Prostate gland (tissue), 2 donors: ENCODE data around the gene UCN2.

ENCODE experiments used
- POLR2A ChIP-seq: fragments of 450-650 bp; IDR thresholded peaks from one replicate; pipeline ENCODE4 v1.6.1; 2016; ENCODE audit warnings: antibody characterized with exemption, mild to moderate bottlenecking
- POLR2AphosphoS5 ChIP-seq: sonication (generic); formaldehyde crosslinking; IDR thresholded peaks from one replicate; pipeline ENCODE4 v1.6.1; 2017; ENCODE audit warnings: antibody characterized with exemption
- TF ChIP-seq, protein P1 (sequence below), 4 experiments: fragments of 200-600 bp in 2 of 4; fragments of 450-650 bp in 2 of 4; sonication (generic) in 2 of 4; IDR thresholded peaks; 1 replicate in 3 of 4; 2 replicates in 1 of 4; pipeline ENCODE4 v1.5.1; 2016 to 2019; ENCODE audit warnings: antibody characterized with exemption in 4 of 4, mild to moderate bottlenecking in 2 of 4, moderate library complexity in 2 of 4

DNA sequence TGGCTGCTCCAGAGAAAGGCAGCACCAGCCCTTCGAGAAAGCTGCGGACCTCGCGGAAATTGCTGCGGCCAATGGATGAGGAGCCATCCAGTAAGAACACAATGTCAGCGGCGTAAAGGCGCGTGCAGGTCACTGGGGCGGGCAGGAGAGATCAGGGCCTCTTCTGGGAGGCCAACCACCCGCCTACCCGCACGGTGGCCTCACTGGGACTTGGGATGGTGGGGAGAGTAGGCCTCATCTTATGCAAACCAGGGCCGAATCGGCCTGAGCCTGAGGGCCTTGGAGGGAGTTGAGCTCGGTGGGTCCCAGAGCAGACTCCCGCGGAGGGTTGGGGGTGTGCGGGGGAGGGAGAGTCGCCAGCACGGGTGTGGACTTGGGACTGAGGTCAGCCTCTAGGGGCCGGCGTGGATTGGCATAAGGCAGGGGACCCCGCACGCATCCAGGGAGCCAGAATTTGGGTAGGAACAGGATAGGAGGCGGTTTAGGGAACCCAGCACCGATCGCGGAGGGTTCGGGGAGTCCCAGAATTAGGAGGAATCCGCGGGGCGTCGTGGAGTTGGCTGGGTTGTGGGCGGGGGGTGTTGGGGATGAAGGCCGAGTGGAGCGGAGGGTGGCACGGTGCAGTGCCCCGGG, 31.0 kb upstream of the UCN2 start:
- TF ChIP-seq, protein P1, sequence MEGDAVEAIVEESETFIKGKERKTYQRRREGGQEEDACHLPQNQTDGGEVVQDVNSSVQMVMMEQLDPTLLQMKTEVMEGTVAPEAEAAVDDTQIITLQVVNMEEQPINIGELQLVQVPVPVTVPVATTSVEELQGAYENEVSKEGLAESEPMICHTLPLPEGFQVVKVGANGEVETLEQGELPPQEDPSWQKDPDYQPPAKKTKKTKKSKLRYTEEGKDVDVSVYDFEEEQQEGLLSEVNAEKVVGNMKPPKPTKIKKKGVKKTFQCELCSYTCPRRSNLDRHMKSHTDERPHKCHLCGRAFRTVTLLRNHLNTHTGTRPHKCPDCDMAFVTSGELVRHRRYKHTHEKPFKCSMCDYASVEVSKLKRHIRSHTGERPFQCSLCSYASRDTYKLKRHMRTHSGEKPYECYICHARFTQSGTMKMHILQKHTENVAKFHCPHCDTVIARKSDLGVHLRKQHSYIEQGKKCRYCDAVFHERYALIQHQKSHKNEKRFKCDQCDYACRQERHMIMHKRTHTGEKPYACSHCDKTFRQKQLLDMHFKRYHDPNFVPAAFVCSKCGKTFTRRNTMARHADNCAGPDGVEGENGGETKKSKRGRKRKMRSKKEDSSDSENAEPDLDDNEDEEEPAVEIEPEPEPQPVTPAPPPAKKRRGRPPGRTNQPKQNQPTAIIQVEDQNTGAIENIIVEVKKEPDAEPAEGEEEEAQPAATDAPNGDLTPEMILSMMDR (IDR thresholded peaks at IDR 0.05) = no peak
- TF ChIP-seq POLR2A (peak; percentile 25), POLR2AphosphoS5 (no peak)
